ENCODE results near the gene NUP85.
"Not testable (repeated sequence)": the region's sequence is repeated elsewhere in the genome, so short reads cannot be mapped to it uniquely, and the experiment has no call there.

Gene NUP85
- 32.7 to 45.5 (median 33.4) reads per million in 3 donors for total RNA-seq

GRCh38 chr17:75205037-75205792 is at the start of gene NUP85:
Gene NUP85, plus strand, starts transcription at chr17:75205679. Its CDS starts 83 bp downstream, at chr17:75205762.
- Histone ChIP-seq H3K9me3 (ENCODE audit: control insufficient read depth, low read length) (no peaks in the 10 kb centered on the region), H3K27me3 (replicated peaks; ENCODE audit: control insufficient read depth, insufficient read depth, low read length, poor library complexity, severe bottlenecking) (no peaks in the 10 kb centered on the region), H3K36me3 (ENCODE audit: control insufficient read depth, insufficient read depth, low read length) (peaks cover 7% of the 10 kb centered on the region), H3K4me1 (ENCODE audit: control insufficient read depth, insufficient read depth, low read length, poor library complexity, severe bottlenecking) (peaks cover 7% of the 10 kb centered on the region), H3K27ac (ENCODE audit: insufficient read depth, low read length, poor library complexity, severe bottlenecking) (peak within 1 kb of the TSS; percentile 90), H3K4me3 (ENCODE audit: insufficient read depth, low read depth, low read length, poor library complexity, severe bottlenecking) (peak within 1 kb of the TSS; percentile 77)
- peak; percentile 78 to 87 (median 82) for DNase-seq

GRCh38 chr17:75158480-75158879 is 47.0 kb upstream of the NUP85 start:
- H3K27me3 ChIP-seq (replicated peaks; ENCODE audit: control insufficient read depth, insufficient read depth, low read length, poor library complexity, severe bottlenecking) = not testable (repeated sequence)

GRCh38 chr17:75159196-75160031 is 46.1 kb upstream of the NUP85 start:
- DNase-seq = no peak
- Histone ChIP-seq H3K27ac (ENCODE audit: insufficient read depth, low read length, poor library complexity, severe bottlenecking) (no peak overlapping the region), H3K9me3 (ENCODE audit: control insufficient read depth, low read length) (no peaks in the 10 kb centered on the region), H3K4me3 (ENCODE audit: insufficient read depth, low read depth, low read length, poor library complexity, severe bottlenecking) (no peak overlapping the region), H3K27me3 (replicated peaks; ENCODE audit: control insufficient read depth, insufficient read depth, low read length, poor library complexity, severe bottlenecking) (no peaks in the 10 kb centered on the region), H3K36me3 (ENCODE audit: control insufficient read depth, insufficient read depth, low read length) (no peaks in the 10 kb centered on the region), H3K4me1 (ENCODE audit: control insufficient read depth, insufficient read depth, low read length, poor library complexity, severe bottlenecking) (no peaks in the 10 kb centered on the region)

More at GRCh38 chr17:75158480-75158879, 47.0 kb upstream of the NUP85 start:
- not testable (repeated sequence) for H3K36me3 ChIP-seq (ENCODE audit: control insufficient read depth, insufficient read depth, low read length); DNase-seq; H3K9me3 ChIP-seq (ENCODE audit: control insufficient read depth, low read length); H3K4me1 ChIP-seq (ENCODE audit: control insufficient read depth, insufficient read depth, low read length, poor library complexity, severe bottlenecking); H3K4me3 ChIP-seq (ENCODE audit: insufficient read depth, low read depth, low read length, poor library complexity, severe bottlenecking); H3K27ac ChIP-seq (ENCODE audit: insufficient read depth, low read length, poor library complexity, severe bottlenecking)

DNA sequence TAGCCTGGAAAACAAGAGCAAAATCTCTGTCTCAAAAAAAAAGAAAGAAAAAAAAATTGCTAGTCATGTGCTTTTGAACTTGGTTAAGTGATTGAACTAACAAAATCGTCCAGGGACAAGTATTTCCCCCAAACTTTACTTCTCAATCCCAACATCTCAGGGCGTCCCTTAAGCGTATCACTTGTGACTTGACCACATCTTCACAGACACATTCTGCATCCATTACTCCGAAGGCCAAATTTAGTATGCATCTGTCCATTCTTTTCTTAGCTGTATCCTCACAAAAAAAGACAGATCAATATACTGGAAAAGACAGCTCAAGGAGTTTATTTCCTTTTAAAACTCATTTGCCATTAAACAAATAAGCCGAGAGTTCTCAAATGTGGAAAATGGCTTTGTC is 45.3 kb upstream of the NUP85 start:
- Histone ChIP-seq H3K36me3 (ENCODE audit: control insufficient read depth, insufficient read depth, low read length) (no peaks in the 10 kb centered on the region), H3K9me3 (ENCODE audit: control insufficient read depth, low read length) (no peaks in the 10 kb centered on the region), H3K27me3 (replicated peaks; ENCODE audit: control insufficient read depth, insufficient read depth, low read length, poor library complexity, severe bottlenecking) (no peaks in the 10 kb centered on the region), H3K4me3 (ENCODE audit: insufficient read depth, low read depth, low read length, poor library complexity, severe bottlenecking) (no peak overlapping the region), H3K4me1 (ENCODE audit: control insufficient read depth, insufficient read depth, low read length, poor library complexity, severe bottlenecking) (no peaks in the 10 kb centered on the region), H3K27ac (ENCODE audit: insufficient read depth, low read length, poor library complexity, severe bottlenecking) (no peak overlapping the region)
- DNase-seq = no peak

- Histone ChIP-seq H3K27ac (ENCODE audit: insufficient read depth, low read length, poor library complexity, severe bottlenecking) (no peak overlapping the region), H3K4me3 (ENCODE audit: insufficient read depth, low read depth, low read length, poor library complexity, severe bottlenecking) (no peak overlapping the region), H3K9me3 (ENCODE audit: control insufficient read depth, low read length) (no peaks in the 10 kb centered on the region), H3K4me1 (ENCODE audit: control insufficient read depth, insufficient read depth, low read length, poor library complexity, severe bottlenecking) (no peaks in the 10 kb centered on the region), H3K27me3 (replicated peaks; ENCODE audit: control insufficient read depth, insufficient read depth, low read length, poor library complexity, severe bottlenecking) (no peaks in the 10 kb centered on the region), H3K36me3 (ENCODE audit: control insufficient read depth, insufficient read depth, low read length) (peaks cover 12% of the 10 kb centered on the region)
- no peak for DNase-seq
These were observed 42.4 kb upstream of the NUP85 start for GRCh38 chr17:75163074-75163473.

DNA sequence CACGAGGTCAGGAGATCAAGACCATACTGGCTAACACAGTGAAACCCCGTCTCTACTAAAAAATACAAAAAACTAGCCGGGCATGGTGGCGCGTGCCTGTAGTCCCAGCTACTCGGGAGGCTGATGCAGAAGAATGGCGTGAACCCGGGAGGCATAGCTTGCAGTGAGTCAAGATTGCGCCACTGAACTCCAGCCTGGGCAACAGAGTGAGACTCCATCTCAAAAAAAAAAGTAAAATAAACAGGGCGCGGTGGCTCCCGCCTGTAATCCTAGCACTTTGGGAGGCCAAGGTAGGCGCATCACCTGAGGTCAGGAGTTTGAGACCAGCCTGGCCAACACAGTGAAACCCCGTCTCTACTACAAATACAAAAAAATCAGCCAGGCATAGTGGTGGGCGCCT is 40.9 kb upstream of the NUP85 start:
- H3K27ac ChIP-seq (ENCODE audit: insufficient read depth, low read length, poor library complexity, severe bottlenecking); H3K4me1 ChIP-seq (ENCODE audit: control insufficient read depth, insufficient read depth, low read length, poor library complexity, severe bottlenecking); DNase-seq; H3K9me3 ChIP-seq (ENCODE audit: control insufficient read depth, low read length); H3K4me3 ChIP-seq (ENCODE audit: insufficient read depth, low read depth, low read length, poor library complexity, severe bottlenecking); H3K27me3 ChIP-seq (replicated peaks; ENCODE audit: control insufficient read depth, insufficient read depth, low read length, poor library complexity, severe bottlenecking): not testable (repeated sequence)
- H3K36me3 ChIP-seq (ENCODE audit: control insufficient read depth, insufficient read depth, low read length) = peaks cover 12% of the 10 kb centered on the region

GRCh38 chr17:75168998-75169397 is 36.5 kb upstream of the NUP85 start:
- Histone ChIP-seq H3K27ac (ENCODE audit: insufficient read depth, low read length, poor library complexity, severe bottlenecking) (no peak overlapping the region), H3K4me3 (ENCODE audit: insufficient read depth, low read depth, low read length, poor library complexity, severe bottlenecking) (no peak overlapping the region), H3K27me3 (replicated peaks; ENCODE audit: control insufficient read depth, insufficient read depth, low read length, poor library complexity, severe bottlenecking) (no peaks in the 10 kb centered on the region), H3K9me3 (ENCODE audit: control insufficient read depth, low read length) (no peaks in the 10 kb centered on the region), H3K4me1 (ENCODE audit: control insufficient read depth, insufficient read depth, low read length, poor library complexity, severe bottlenecking) (peaks cover 3% of the 10 kb centered on the region), H3K36me3 (ENCODE audit: control insufficient read depth, insufficient read depth, low read length) (peaks cover 26% of the 10 kb centered on the region)
- DNase-seq = no peak

GRCh38 chr17:75173526-75173925 is 32.0 kb upstream of the NUP85 start:
- no peak for DNase-seq
- Histone ChIP-seq H3K4me3 (ENCODE audit: insufficient read depth, low read depth, low read length, poor library complexity, severe bottlenecking) (no peak overlapping the region), H3K27ac (ENCODE audit: insufficient read depth, low read length, poor library complexity, severe bottlenecking) (no peak overlapping the region), H3K9me3 (ENCODE audit: control insufficient read depth, low read length) (no peaks in the 10 kb centered on the region), H3K27me3 (replicated peaks; ENCODE audit: control insufficient read depth, insufficient read depth, low read length, poor library complexity, severe bottlenecking) (no peaks in the 10 kb centered on the region), H3K36me3 (ENCODE audit: control insufficient read depth, insufficient read depth, low read length) (peaks cover 32% of the 10 kb centered on the region), H3K4me1 (ENCODE audit: control insufficient read depth, insufficient read depth, low read length, poor library complexity, severe bottlenecking) (peaks cover 3% of the 10 kb centered on the region)

DNA sequence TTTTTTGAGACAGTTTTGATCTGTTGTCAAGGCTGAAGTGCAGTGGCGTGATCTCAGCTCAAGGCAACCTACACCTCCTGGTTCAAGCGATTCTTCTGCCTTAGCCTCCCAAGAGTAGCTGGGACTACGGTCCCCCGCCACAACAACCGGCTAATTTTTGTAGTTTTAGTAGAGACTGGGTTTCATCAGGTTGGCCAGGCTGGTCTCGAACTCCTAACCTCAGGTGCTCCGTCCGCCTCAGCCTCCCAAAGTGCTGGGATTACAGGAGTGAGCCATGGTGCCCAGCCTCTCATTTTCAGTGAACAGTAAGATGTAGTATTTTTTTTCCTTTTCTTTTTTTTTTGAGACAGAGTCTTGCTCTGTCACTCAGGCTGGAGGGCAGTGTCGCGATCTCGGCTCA is 30.5 kb upstream of the NUP85 start:
- H3K4me1 ChIP-seq (ENCODE audit: control insufficient read depth, insufficient read depth, low read length, poor library complexity, severe bottlenecking) = peaks cover 3% of the 10 kb centered on the region
- no peaks in the 10 kb centered on the region for H3K27me3 ChIP-seq (replicated peaks; ENCODE audit: control insufficient read depth, insufficient read depth, low read length, poor library complexity, severe bottlenecking)
- no peaks in the 10 kb centered on the region for H3K9me3 ChIP-seq (ENCODE audit: control insufficient read depth, low read length)
- peaks cover 36% of the 10 kb centered on the region for H3K36me3 ChIP-seq (ENCODE audit: control insufficient read depth, insufficient read depth, low read length)
- no peak overlapping the region for H3K27ac ChIP-seq (ENCODE audit: insufficient read depth, low read length, poor library complexity, severe bottlenecking)
- no peak for DNase-seq
- no peak overlapping the region for H3K4me3 ChIP-seq (ENCODE audit: insufficient read depth, low read depth, low read length, poor library complexity, severe bottlenecking)

GRCh38 chr17:75176625-75177024 is 28.9 kb upstream of the NUP85 start:
- Histone ChIP-seq H3K27me3 (replicated peaks; ENCODE audit: control insufficient read depth, insufficient read depth, low read length, poor library complexity, severe bottlenecking) (no peaks in the 10 kb centered on the region), H3K36me3 (ENCODE audit: control insufficient read depth, insufficient read depth, low read length) (peaks cover 36% of the 10 kb centered on the region), H3K9me3 (ENCODE audit: control insufficient read depth, low read length) (no peaks in the 10 kb centered on the region), H3K4me1 (ENCODE audit: control insufficient read depth, insufficient read depth, low read length, poor library complexity, severe bottlenecking) (peaks cover 9% of the 10 kb centered on the region), H3K4me3 (ENCODE audit: insufficient read depth, low read depth, low read length, poor library complexity, severe bottlenecking) (no peak overlapping the region), H3K27ac (ENCODE audit: insufficient read depth, low read length, poor library complexity, severe bottlenecking) (no peak overlapping the region)
- no peak for DNase-seq
